Fibroblast of lung (primary cell): ENCODE measurements around the gene CSGALNACT2.

ENCODE experiments used
- EZH2 ChIP-seq: IDR thresholded peaks from 2 replicates; pipeline ENCODE4 v1.5.1; 2012; ENCODE audit warnings: low read length, control low read depth, mild to moderate bottlenecking; ENCODE audit errors: missing control alignments
- TF ChIP-seq, protein P1 (sequence below), 2 donors: IDR thresholded peaks in 1 of 2; conservative IDR thresholded peaks in 1 of 2; 1 replicate in 1 of 2; 2 replicates in 1 of 2; pipeline ENCODE4 v1.5.1; 2011 to 2012; ENCODE audit warnings: low read length in 2 of 2, control low read depth in 1 of 2, inconsistent platforms in 1 of 2, low read depth in 1 of 2, mild to moderate bottlenecking in 1 of 2

DNA sequence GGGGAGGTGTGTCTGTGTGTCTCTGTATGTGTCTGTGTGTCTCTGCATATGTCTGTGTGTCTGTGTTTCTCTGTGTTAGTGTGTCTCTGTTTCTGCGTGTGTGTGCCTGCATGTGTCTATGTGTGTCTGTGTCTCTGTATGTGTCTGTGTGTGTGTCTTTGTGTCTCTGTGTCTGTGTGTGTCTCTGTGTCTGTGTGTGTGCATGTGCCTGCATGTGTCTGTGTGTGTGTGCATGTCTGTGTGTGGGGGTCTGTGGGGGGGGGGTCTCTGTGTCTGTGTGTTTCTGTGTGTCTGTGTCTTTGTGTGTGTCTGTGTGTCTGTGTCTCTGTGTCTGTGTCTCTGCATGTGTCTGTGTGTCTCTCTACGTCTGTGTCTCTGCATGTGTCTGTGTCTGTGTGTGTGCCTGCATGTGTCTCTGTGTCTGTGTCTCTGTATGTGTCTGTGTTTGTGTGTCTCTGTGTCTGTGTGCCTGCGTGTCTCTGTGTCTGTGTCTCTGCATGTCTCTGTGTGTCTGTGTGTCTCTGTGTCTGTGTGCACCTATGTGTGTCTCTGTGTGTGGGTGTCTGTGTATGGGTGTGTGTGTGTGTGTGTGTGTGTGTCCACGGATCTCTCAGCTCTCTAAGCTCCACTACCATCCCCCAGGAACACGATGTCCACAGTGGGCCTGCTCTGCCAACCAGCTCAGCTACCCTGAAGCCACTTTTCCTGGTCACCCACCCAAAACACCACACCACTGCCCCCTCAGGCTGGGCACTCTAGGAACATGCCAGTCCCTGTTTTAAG is 87.0 kb downstream of the CSGALNACT2 start:
- TF ChIP-seq, protein P1, sequence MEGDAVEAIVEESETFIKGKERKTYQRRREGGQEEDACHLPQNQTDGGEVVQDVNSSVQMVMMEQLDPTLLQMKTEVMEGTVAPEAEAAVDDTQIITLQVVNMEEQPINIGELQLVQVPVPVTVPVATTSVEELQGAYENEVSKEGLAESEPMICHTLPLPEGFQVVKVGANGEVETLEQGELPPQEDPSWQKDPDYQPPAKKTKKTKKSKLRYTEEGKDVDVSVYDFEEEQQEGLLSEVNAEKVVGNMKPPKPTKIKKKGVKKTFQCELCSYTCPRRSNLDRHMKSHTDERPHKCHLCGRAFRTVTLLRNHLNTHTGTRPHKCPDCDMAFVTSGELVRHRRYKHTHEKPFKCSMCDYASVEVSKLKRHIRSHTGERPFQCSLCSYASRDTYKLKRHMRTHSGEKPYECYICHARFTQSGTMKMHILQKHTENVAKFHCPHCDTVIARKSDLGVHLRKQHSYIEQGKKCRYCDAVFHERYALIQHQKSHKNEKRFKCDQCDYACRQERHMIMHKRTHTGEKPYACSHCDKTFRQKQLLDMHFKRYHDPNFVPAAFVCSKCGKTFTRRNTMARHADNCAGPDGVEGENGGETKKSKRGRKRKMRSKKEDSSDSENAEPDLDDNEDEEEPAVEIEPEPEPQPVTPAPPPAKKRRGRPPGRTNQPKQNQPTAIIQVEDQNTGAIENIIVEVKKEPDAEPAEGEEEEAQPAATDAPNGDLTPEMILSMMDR (conservative IDR thresholded peaks at IDR 0.05 in 1 of 2, IDR thresholded peaks at IDR 0.05 in 1 of 2; ENCODE audit: low read depth in 1 of 2, low read length in 2 of 2), result no peak
- TF ChIP-seq EZH2, result no peak
